SU-DHL-6 (cell line): ENCODE data around the gene GJB4.

Source experiments
- CTCF ChIP-seq: fragments of 200-600 bp; sonication (generic); IDR thresholded peaks from one replicate; pipeline ENCODE4 v1.5.1; 2017; ENCODE audit warnings: antibody characterized with exemption, mild to moderate bottlenecking, low read length, moderate library complexity; ENCODE audit not compliant: insufficient read depth, poor library complexity, severe bottlenecking
- EZH2phosphoT487 ChIP-seq: fragments of 200-600 bp; sonication (generic), shearing (Covaris generic); conservative IDR thresholded peaks from 2 replicates; pipeline ENCODE4 v1.6.1; 2018; ENCODE audit warnings: mild to moderate bottlenecking, antibody characterized with exemption, low read length, moderate library complexity, mixed read lengths

GRCh38 chr1:34745666-34746065 is 13.9 kb upstream of the GJB4 start:
- TF ChIP-seq CTCF (no peak), EZH2phosphoT487 (no peak)
